ENCODE data around the gene TCHHL1.

TCHHL1 gene

DNA sequence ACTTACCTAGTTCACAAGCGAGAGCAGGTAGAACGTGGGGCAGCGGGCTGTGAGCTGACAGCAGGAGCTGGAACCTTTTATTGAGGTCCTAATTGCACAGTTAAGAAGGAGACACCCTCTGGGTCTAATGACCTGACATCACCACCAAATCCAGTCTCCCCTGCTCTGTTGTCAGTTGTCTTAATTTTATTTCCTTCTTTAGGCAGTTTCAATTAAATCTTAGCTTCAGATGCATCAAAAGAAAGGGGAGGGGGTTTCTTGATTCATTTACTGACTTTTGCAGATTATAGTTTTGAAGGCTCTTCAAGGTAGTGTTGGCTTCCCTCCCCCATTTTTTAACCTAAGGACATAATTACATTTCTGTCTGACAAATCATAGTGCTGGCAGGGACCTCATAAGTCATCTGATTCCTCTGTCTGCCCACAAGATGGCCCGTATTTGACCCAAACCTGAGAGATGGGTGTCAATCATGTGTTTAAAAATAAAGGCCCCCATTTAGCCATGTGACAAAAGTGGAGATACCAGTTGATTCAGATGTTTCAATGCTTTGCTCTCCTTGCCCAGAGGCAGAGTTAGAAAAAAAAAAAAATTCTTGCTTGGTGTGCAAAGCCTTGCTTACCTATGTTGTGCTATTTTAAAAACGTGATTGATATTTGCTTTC, at the start of gene TCHHL1:
Gene TCHHL1, minus strand, starts transcription at position 51 of the 661 bp plus-strand sequence. CDS start 921 bp downstream, outside the sequence.
- no peak for DNase-seq

- DNase-seq, result no peak
Measured at GRCh38 chr1:152137215-152137614, 48.4 kb upstream of the TCHHL1 start.

- no peak for DNase-seq
Measured at GRCh38 chr1:152130186-152130585, 41.3 kb upstream of the TCHHL1 start.

- DNase-seq, result no peak
Measured at GRCh38 chr1:152127673-152128072, 38.8 kb upstream of the TCHHL1 start.

- DNase-seq, result no peak
Measured at GRCh38 chr1:152125834-152126443, 37.1 kb upstream of the TCHHL1 start.

- DNase-seq, result no peak
Measured at GRCh38 chr1:152118915-152119314, 30.1 kb upstream of the TCHHL1 start.

- DNase-seq, result no peak
Measured at GRCh38 chr1:152115344-152115743, 26.5 kb upstream of the TCHHL1 start, which contains the start of gene TCHH. TSS of gene TCHH (minus strand) at chr1:152115444. CDS start at chr1:152114080, 1,364 bp downstream.

GRCh38 chr1:152112885-152113432, 24.1 kb upstream of the TCHHL1 start:
- no peak for DNase-seq

DNA sequence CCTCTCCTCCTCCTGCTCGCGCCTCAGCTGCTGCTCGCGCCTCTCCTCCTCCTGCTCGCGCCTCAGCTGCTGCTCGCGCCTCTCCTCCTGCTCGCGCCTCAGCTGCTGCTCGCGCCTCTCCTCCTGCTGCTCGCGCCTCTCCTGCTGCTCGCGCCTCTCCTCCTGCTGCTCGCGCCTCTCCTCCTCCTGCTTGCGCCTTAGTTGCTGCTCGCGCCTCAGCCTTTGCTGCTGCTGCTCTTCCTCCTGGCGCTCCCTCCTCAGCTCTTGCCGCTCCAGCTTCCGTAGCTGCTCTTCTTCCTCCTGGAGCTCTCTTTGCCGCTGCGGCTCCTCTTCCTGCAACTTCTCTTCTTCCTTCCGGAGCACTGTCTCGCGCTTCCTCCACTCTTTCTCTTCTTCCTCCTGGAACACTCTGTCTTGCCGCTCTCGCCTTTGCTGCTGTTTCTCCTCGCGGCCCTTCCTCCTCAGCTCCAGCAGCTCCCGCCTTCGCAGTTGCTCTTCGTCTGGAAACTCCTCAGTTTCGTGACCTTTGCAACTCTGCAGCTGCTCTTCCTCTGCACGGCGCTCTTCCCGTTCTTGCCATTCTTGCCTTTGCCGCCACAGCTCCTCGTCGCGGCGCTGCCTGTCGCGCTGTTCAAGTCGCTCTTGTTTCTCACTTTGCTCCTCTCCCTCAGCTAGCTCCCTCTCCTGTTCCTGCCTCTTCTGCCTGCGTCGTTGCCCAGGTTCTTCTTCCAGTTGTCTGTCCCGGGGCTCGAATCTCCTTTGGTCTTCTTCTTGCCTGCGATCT, 23.4 kb upstream of the TCHHL1 start:
- DNase-seq, result peak; percentile 7

DNA sequence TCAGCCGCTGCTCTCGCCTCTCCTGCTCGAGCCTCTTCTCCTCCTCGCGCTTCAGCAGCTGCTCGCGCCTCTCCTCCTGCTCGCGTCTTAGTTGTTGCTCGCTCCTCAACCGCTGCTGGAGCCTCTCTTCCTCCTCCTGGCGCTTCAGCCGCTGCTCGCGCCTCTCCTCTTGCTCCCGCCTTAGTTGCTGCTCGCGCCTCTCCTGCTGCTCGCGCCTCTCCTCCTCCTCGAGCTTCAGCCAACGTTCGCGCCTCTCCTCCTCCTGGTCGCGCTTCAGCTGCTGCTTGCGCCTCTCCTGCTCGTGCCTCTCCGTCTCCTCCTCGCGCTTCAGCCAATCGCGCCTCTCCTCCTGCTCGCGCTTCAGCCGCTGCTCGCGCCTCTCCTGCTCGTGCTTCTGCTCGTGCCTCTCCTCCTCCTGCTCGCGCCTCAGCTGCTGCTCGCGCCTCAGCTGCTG, 22.7 kb upstream of the TCHHL1 start:
- DNase-seq, result peak; percentile 11

- peak; percentile 29 for DNase-seq
Measured at GRCh38 chr1:152110860-152111514, 22.1 kb upstream of the TCHHL1 start.

- peak; percentile 25 for DNase-seq
Measured at GRCh38 chr1:152110365-152110859, 21.5 kb upstream of the TCHHL1 start.

DNA sequence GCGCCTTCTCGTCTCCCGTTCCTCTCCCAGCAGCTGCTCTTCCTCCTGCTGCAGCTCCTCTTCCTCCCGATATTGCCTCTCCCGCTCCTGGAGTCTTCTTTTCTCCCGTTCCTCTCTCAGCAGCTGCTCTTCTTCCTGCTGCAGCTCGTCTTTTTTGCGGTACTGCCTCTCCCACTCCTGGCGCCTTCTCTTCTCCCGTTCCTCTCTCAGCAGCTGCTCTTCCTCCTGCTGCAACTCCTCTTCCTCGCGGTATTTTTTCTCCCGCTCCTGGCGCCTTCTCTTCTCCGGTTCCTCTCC, 21.1 kb upstream of the TCHHL1 start:
- no peak for DNase-seq

- no peak for DNase-seq
Measured at GRCh38 chr1:152109231-152109997, 20.6 kb upstream of the TCHHL1 start.

DNA sequence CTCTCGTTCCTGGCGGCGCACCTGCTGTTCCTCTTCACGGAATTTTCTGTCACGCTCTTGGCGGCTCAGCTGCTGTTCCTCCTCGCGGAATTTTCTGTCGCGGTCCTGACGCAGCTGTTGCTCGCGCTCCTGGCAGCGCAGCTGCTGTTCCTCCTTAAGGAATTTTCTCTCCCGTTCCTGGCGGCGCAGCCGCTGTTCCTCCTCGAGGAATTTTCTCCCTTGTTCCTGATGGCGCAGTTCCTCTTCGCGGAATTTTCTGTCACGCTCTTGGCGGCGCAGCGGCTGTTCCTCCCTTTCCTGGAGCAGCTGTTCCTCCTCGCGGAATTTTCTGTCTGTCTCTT, 20.0 kb upstream of the TCHHL1 start:
- no peak for DNase-seq

GRCh38 chr1:152107984-152108881, 19.4 kb upstream of the TCHHL1 start:
- DNase-seq, result no peak

DNA sequence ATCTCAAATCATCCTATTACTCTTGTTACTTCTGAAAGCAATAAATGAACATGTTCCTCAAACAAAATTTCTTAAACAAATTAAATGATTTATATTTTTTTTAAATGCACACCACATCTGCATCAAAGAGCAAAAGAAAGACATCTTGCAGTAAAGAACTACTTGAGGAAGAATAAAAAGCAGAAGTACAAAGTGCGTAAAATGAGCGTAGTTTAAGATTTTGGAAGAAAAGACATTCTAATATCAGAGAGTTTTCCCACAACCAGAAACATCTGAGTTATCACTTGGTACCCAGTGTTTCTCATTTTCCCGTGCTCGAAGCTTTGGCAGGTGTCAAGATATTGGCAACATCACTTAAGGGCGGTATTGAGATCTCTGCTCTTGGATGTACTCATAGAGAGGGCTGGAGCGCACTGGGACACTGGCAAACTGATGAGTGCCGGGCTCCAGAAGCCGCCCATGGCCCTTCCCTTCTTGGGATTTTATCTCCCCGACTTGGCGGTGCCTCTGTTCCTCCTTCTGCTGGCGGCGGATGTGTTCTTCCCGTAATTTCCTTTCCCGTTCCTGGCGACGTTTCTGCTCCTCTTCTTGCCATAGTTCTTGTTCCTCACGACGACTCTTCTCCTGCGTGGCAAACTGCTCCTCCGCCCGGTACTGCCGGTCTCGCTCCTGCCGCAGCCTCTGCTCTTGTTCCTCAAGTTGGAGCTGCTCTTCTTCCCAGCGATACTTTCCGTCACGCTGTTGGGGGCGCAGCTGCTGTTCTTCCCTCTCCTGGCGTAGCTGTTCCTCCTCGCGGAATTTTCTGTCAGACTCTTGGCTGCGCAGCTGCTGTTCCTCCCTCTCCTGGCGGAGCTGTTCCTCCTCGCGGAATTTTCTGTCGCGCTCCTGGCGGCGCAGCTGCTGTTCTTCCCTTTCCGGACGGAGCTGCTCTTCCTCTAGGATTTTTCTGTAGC, 18.4 kb upstream of the TCHHL1 start:
- DNase-seq, result no peak

DNA sequence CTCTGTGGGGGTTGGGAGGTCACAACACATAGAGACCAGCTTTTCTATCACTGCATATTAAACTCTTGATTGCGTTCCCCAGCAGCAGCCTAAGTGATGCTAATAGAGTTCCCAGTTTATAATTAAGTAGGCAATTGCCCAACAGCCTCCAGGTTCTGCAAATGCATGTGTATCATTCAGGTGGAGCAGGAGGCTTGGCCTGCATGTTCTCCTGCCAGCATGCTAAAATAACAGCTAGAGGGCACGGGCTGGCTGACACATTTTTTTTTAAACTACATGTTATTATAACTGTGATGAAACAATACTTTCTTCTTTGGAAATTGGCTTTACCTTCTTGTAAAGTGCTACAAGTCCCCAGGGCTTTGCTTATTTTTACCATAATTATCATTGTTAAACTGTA, 16.0 kb upstream of the TCHHL1 start:
- DNase-seq, result no peak

GRCh38 chr1:152096931-152097330, 8.1 kb upstream of the TCHHL1 start:
- no peak for DNase-seq

DNA sequence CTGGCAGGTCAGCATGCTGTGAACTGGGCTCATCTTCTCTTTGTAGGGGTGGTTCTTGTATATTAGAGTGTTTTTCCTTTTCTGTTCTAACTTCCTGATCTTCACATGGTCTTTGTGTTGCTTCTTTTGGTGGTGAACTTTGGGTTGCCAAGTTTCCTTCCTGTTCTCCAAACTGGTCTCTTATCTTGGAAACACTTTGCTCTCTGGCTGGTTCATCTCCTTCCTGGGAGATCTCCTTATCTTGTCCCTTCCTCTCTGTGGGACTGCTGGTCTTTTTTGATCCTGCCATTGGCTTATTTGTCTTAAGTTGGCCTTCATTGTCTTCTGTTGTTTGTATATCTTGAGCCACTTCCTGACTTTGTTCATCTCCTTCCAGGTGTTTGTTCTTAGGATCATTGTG, 2.1 kb downstream of the TCHHL1 start:
- DNase-seq, result no peak
